GM13976 (cell line): ENCODE data around the gene SLC35F3.

Experiments used
- DNase-seq: peaks from one replicate; pipeline ENCODE4 v3.0.0; 2012; ENCODE audit warnings: low spot score
- CTCF ChIP-seq: IDR thresholded peaks from 2 replicates; pipeline ENCODE4 v1.5.1; 2012; ENCODE audit warnings: borderline replicate concordance, mild to moderate bottlenecking; ENCODE audit not compliant: insufficient read depth; ENCODE audit errors: extremely low read depth, missing control alignments, control extremely low read depth
- in situ Hi-C: fragments of 300-500 bp; cut with MboI; formaldehyde crosslinking; loops from one replicate; pipeline ENCODE4 v1.12.0; 2022; ENCODE audit warnings: low sequenced_read_pairs, mixed read lengths, inconsistent platforms; ENCODE audit not compliant: unreplicated experiment

Gene SLC35F3

GRCh38 chr1:234214911-234215892, 310.7 kb downstream of the SLC35F3 start:
- TF ChIP-seq CTCF: no peak
- in situ Hi-C loops: loop anchor here (10.0 kb wide), 1 partner anchor 100 kb away; no protein-coding TSS in a partner anchor
- no peak for DNase-seq

GRCh38 chr1:234216116-234216703, 311.7 kb downstream of the SLC35F3 start:
- peak; percentile 55 for DNase-seq
- no peak for TF ChIP-seq CTCF
- in situ Hi-C loops: loop anchor here (10.0 kb wide), 1 partner anchor 99 kb away; no protein-coding TSS in a partner anchor

GRCh38 chr1:234217316-234217840, 312.9 kb downstream of the SLC35F3 start:
- in situ Hi-C loops: loop anchor here (10.0 kb wide), 1 partner anchor 97 kb away; no protein-coding TSS in a partner anchor
- DNase-seq: no peak
- no peak for TF ChIP-seq CTCF

GRCh38 chr1:234218078-234218477, 313.6 kb downstream of the SLC35F3 start:
- no peak for TF ChIP-seq CTCF
- in situ Hi-C loops: loop anchor here (10.0 kb wide), 1 partner anchor 97 kb away; no protein-coding TSS in a partner anchor
- no peak for DNase-seq

- in situ Hi-C loops: loop anchor here (10.0 kb wide), 1 partner anchor 95 kb away; no protein-coding TSS in a partner anchor
- DNase-seq: no peak
- TF ChIP-seq CTCF: no peak
Measured at GRCh38 chr1:234219711-234220110, 315.2 kb downstream of the SLC35F3 start.

- TF ChIP-seq CTCF: no peak
Measured at GRCh38 chr1:234221601-234222000, 317.1 kb downstream of the SLC35F3 start.

More at GRCh38 chr1:234221601-234222000, 317.1 kb downstream of the SLC35F3 start:
- DNase-seq: no peak
- in situ Hi-C loops: no loop called here
